Stimulated activated CD4-positive, alpha-beta T cell treated with anti-CD3 and anti-CD28 coated beads, Interleukin-1b, Interleukin-23, amount 100 ng/mL, for 4 hours (primary cell): ENCODE measurements around the gene NOX5.

Experiments
- DNase-seq, 2 donors: peaks; one replicate each; pipeline ENCODE4 v3.0.0-alpha.2; 2020; ENCODE audit warnings: low read depth in 2 of 2

The NOX5 gene

DNA sequence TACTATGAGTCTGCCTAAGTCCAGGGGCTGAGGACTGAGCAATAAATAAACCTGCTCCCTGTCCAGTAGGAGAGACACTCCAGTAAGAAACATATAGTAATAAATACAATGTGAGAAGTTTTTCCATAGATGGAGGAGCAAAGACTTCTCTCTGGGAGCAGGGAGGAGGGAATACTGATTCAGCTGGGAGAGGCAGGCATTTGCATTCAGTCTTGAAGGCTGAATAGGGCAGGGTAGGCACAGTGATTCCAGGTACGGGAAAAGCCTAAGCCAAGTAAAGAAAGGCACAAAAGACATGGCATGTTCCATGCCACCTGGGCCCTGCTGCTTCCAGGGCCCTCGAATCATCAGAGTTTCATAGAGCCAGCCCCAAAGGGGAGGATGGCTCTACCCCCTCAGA is 86.3 kb downstream of the NOX5 start:
- no peak for DNase-seq

- DNase-seq, result no peak
Observed at GRCh38 chr15:69104050-69104750, 89.7 kb downstream of the NOX5 start.

DNA sequence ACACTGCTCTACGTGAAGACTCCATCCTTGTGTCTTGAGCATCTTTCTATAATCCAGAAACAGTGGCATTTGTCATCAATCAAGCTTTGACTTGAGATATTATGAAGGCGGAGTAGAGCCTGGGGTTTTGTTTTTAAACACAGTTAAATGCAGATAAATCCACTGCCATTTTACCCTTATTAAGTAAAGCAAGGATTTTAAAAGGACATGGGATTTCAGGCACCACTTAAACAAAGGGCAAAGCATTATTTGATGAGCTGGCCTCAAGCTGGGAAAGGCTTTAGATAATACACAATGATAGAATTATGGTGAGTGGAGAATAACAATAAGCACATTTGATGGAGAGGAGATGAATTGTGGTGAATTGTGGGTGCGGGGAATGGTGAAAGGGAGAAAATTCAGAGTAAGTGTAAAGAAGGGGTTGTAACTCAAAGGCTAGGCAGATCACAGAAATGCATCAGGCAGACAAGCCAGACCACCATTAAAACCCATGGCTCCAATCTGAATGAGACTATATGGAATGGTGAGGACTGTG is 91.0 kb downstream of the NOX5 start:
- DNase-seq, result no peak

GRCh38 chr15:69107025-69107620 is 92.6 kb downstream of the NOX5 start:
- DNase-seq, result no peak
